Hematopoietic multipotent progenitor cell treated with erythropoietin and hydrocortisone succinate and interleukin-3 and kit ligand, for 6 days (in vitro differentiated cells): ENCODE results near the gene LTBP4.

Experiments
- DNase-seq: peaks from one replicate; pipeline ENCODE4 v3.0.0-alpha.2; 2015

LTBP4 gene

GRCh38 chr19:40671404-40671803 lies 70.2 kb downstream of the LTBP4 start:
- DNase-seq = no peak

- no peak for DNase-seq
These were observed 70.9 kb downstream of the LTBP4 start for GRCh38 chr19:40672038-40672437.

- no peak for DNase-seq
These were observed 71.6 kb downstream of the LTBP4 start for GRCh38 chr19:40672573-40673299.

GRCh38 chr19:40673397-40673796 lies 72.2 kb downstream of the LTBP4 start:
- peak; percentile 63 for DNase-seq

GRCh38 chr19:40674291-40674690 lies 73.1 kb downstream of the LTBP4 start:
- peak; percentile 80 for DNase-seq

GRCh38 chr19:40677156-40677555 lies 76.0 kb downstream of the LTBP4 start:
- no peak for DNase-seq
